HG03378 (cell line): Measurements from ENCODE around the gene LILRA5.
"Not testable (repeated sequence)": the region's sequence is repeated elsewhere in the genome, so short reads cannot be mapped to it uniquely, and the experiment has no call there.

ENCODE experiments used
- ATAC-seq: cut with Tn5 transposase; IDR thresholded peaks from one replicate; pipeline ENCODE4 v1.9.1; 2021; ENCODE audit warnings: mild to moderate bottlenecking, moderate library complexity; ENCODE audit not compliant: unreplicated experiment

The LILRA5 gene

DNA sequence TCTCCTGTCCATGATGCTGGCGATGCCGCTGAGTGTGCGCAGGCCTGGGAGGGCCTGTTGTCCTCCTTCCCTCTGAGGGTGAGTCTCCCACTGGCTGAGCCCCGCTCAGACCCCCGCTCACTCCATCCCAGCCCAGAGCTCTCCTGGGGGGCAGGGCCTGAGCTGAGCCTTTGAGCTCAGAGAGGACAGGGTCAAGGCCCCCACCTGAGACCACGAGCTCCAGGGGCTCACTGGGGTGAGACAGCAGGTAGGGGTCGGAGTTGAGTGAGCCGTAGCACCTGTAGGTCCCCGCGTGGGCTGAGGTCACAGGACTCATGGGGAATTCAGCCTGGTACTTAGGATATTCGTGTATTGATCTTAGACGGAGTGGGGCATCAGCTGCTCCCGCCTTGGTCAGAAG lies 34.9 kb downstream of the LILRA5 start:
- ATAC-seq, result not testable (repeated sequence)

DNA sequence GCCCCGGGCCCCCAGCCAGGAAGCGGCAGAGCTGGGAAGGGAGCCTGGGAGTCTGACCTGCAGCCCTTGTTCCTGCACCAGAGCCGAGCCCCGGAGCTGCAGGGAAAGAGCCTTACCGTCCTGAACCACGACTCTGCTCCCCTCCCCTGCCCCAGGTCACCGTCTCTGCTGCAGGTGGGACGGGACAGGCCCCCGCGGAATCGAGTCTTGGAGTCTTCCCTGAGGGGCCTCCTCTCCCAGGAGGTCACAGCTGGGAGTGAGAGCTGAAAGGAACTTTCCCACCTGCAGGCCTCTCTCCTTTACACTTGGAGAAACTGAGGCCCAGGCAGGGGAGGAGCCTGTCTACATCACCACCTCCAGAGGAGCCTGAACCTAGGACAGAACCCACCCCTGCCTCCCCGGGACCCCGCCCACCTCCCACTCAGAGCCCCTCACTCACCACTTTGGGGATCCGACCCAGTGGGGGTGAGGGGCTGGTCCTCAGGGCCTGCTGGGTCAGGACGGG lies 35.8 kb downstream of the LILRA5 start:
- ATAC-seq, result not testable (repeated sequence)

DNA sequence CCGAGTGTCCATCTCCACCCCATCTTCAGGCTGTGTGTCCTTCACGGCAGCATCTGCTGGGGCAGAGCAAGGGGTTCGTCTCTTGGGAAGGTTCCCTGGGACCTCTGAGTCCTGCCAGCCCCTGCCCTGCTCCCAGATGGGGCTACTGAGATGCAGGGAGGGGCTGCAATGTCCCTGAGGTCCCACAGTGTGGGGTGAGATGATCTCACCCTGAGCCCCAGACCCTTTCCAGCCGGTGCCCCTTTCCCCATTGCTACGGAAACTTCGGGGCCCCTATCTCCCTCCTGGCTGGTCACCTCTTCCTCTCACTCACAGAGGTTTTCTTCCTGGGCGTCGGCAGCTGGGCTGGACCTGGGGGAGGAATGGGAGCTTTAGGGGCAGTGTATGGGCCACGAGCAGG lies 37.0 kb downstream of the LILRA5 start:
- ATAC-seq, result no peak

DNA sequence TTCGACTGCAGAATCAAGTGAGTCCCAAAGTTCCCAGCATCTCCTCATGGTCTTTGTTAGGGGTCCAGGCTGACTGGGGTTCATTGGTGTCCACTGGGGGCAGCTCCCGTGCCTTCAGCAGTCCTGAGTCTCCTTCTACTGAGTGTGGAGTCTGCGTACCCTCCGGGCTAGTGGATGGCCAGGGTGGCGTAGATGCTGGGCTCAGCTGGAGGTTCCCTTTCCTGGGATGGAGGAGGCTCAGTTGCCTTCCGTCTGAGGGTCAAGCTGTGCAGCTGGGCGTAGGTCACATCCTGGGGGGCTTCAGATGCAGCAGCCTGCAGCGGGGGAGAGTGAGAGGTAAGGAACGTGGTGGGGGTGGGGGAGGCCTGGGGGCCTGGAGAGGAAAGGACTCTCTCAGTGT lies 38.5 kb downstream of the LILRA5 start:
- not testable (repeated sequence) for ATAC-seq

DNA sequence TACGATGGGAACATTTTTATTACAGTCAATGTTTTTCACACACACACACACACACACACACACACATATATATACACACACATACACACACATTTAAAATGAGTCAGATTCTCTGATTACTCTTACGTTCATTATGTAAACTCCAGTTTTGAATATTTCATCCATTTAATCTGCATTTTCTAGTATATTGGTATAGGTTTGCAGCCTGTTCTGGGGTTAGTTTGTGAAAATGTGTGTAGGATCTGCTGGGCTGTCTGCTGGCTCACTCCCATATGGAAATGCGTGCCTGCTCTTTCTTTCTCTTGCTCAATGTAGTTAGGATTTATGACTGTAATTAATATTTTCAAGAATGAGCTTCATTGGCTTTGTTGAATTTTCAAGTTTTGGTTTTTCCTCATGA lies 39.1 kb downstream of the LILRA5 start:
- ATAC-seq, result no peak

DNA sequence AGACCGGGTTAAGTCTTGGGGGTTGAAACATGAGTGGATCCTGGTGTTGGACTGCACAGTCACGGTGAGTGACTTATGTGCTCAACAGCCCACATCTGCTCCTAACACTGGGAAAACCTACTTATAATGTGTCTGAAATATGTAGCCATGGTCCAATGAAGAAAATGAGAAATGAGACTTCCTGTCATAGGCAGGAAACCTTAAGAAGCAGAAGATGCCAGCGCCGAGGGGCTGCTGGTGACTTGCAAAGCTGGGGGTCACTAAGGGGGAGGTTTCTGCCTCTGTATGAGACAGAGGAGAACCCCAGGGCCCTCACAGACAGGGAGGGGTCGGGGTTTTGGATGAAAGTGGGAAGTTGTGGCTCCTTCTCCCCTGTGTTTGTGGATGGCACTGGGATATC lies 40.8 kb downstream of the LILRA5 start:
- ATAC-seq, result not testable (repeated sequence)

DNA sequence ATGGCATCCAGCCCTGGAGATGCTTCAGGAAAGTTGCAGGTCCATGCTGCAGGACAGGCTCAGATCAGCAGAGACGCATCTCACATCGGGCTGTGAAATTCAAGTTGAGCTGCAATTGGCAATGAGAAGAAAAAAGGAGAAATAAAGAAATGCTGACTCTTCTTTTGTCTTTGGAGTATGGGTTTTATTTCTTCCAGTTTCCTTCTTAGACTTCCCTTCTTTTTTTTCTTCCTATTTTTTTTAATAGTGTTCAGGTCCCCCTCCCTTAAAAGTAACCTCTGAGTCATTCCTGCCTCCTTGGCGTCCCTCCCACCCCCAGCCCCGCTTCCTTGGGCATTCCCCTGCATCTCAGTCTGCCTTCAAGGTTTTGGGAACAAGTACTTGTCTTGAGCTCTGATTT lies 41.4 kb downstream of the LILRA5 start:
- not testable (repeated sequence) for ATAC-seq

DNA sequence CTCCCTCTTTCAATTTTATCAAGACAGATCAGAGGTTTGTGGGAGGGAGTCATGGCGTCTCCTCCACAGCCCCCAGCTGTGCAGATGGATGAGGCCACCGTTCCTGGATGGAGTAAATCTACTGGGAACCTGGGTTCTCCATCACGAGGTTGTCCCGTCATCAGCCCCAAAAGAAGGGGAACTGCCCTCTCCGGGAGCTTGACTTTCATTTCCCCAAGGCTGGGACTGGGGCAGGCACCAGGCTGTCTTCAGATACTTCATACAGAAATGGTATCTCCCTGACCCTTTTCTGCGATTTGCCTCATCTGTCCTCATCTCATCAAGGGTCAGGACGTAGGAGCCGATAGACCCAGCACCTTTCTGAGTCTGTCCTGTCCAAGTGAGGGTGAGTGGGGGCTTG lies 41.9 kb downstream of the LILRA5 start:
- no peak for ATAC-seq

DNA sequence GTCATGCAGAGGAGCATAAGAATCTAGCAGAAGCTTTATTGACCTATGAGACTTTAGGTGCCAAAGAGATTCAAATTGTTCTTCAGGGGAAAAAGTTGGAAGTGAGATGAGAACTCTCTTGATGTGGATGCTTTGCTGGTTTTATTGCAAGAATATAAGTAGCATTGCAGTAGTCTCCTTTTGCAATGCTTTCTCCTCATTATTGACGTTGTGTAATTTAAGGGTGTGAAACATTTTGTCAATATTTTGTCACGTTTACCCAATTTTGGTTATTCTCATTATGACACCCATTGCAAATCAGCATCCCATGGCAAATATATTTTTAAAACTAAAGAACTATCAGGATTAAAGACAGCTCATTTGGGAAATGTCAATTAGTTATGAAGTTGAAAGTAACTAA lies 44.0 kb downstream of the LILRA5 start:
- ATAC-seq, result no peak

DNA sequence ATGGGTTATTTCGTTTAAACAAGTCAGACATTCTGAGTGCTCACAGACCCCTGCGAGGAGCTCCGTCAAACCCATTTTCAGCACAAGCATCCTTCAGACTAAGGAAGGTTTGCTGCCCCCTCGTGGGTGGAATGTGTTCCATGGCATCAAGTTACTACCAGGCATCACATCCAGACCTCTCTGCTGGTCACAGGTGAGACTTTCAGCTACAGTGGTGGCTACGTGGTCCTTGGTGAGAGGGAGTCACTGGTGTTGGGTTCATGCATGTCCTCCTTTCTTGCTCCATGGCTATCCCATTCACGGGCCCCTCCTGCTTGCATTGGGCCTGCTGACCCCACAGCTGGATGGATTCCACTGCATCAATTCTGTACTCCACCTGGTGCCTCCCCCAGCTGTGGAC lies 46.8 kb downstream of the LILRA5 start:
- ATAC-seq, result no peak

DNA sequence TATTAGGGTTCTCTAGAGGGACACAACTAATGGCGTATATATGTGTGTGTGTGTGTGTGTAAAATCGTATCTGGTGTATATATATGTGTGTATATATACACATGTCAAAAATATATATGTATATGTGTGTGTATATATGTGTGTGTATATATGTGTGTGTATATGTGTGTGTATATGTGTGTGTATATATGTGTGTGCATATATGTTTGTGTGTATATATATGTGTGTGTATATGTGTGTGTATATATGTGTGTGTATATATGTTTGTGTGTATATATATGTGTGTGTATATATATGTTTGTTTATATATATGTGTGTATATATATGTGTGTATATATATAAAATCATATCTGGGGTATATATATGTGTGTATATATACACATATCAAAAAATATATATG lies 50.5 kb downstream of the LILRA5 start:
- no peak for ATAC-seq

DNA sequence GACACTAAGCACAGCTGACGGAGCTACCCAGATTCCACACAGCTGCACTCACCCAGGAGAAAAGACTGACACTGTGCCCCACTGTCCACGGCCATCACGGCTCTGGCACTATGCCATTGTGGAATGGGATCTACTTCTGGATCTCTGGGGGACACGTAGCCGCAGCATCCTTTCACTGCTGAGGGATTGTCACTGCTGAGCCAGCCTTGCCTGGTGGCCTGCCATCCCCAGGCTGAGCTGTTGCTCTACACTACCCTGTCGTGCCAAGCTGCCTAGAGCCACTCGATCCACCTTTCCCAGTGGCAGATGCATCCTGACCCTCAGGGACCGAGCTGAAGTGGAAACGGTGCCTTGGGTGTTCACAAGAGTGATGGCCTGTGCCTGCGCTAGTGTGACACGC lies 50.9 kb downstream of the LILRA5 start:
- ATAC-seq, result no peak

DNA sequence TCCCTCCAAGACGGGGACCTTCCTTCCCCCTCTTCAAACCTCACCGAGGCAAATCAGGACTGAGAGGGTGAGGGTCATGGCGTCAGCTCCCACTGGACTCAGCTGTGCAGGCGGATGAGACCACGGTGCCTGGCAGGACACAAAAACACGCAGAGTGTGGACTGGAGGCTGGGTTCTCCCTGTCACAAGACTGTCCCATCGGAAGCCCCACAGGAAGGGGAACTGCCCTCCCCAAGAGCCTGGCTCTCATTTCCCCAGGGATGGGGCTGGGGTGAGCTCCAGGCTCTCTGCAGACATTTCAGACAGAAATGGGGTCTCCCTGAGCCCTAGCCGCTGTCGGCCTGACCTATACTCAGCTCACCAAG lies 55.9 kb downstream of the LILRA5 start, which contains the start of gene LILRB5:
LILRB5 (minus strand) TSS at position 158 of the 365 bp plus-strand sequence; CDS start at position 78, 80 bp downstream.
- ATAC-seq, result no peak
